ENCODE measurements around the gene MRPS34.

- TF ChIP-seq, protein P1, sequence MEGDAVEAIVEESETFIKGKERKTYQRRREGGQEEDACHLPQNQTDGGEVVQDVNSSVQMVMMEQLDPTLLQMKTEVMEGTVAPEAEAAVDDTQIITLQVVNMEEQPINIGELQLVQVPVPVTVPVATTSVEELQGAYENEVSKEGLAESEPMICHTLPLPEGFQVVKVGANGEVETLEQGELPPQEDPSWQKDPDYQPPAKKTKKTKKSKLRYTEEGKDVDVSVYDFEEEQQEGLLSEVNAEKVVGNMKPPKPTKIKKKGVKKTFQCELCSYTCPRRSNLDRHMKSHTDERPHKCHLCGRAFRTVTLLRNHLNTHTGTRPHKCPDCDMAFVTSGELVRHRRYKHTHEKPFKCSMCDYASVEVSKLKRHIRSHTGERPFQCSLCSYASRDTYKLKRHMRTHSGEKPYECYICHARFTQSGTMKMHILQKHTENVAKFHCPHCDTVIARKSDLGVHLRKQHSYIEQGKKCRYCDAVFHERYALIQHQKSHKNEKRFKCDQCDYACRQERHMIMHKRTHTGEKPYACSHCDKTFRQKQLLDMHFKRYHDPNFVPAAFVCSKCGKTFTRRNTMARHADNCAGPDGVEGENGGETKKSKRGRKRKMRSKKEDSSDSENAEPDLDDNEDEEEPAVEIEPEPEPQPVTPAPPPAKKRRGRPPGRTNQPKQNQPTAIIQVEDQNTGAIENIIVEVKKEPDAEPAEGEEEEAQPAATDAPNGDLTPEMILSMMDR (IDR thresholded peaks at IDR 0.05; ENCODE audit: low read length), result no peak
- no peak for TF ChIP-seq EZH2 (IDR thresholded peaks at IDR 0.05; ENCODE audit: borderline replicate concordance, low read length)
Measured at GRCh38 chr16:1768767-1769401, 4.0 kb downstream of the MRPS34 start.

Data from OCI-LY1 (cell line).